ENCODE data around the gene AZU1. TPM values are rescaled to one million over a fixed set of nuclear protein-coding genes. Genes with fewer than 3 reads are reported as not detected.

The AZU1 gene, protein sequence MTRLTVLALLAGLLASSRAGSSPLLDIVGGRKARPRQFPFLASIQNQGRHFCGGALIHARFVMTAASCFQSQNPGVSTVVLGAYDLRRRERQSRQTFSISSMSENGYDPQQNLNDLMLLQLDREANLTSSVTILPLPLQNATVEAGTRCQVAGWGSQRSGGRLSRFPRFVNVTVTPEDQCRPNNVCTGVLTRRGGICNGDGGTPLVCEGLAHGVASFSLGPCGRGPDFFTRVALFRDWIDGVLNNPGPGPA
- total RNA-seq (2014; rRNA removed; shearing (Covaris generic)), result not detected in 2 replicates

GRCh38 chr19:827710-828321 lies at the start of gene AZU1:
AZU1 (plus strand) TSS chr19:827837; CDS start chr19:827847, 10 bp downstream.
- H3K4me1 ChIP-seq (replicated peaks), result peaks cover 11% of the 10 kb centered on the region
- no peaks in the 10 kb centered on the region for H3K36me3 ChIP-seq
- H3K4me3 ChIP-seq, result no peak within 1 kb of the TSS
- H3K27ac ChIP-seq, result no peak within 1 kb of the TSS
- no peak for DNase-seq (ENCODE audit: low read depth in 1 of 2, low spot score in 2 of 2)
- H3K27me3 ChIP-seq (replicated peaks), result no peaks in the 10 kb centered on the region
- H3K9me3 ChIP-seq (replicated peaks), result no peaks in the 10 kb centered on the region

GRCh38 chr19:778910-779653 lies 48.6 kb upstream of the AZU1 start:
- Histone ChIP-seq H3K27me3 (replicated peaks) (no peaks in the 10 kb centered on the region), H3K27ac (peak overlapping the region; percentile 68), H3K4me3 (peak overlapping the region; percentile 12; the same call in 1 of the 2 replicates), H3K4me1 (replicated peaks) (peaks cover 59% of the 10 kb centered on the region), H3K36me3 (peaks cover 19% of the 10 kb centered on the region; the same call in 1 of the 2 replicates), H3K9me3 (replicated peaks) (no peaks in the 10 kb centered on the region)
- peak; percentile 93 to 95 for DNase-seq (ENCODE audit: low read depth in 1 of 2, low spot score in 2 of 2)

DNA sequence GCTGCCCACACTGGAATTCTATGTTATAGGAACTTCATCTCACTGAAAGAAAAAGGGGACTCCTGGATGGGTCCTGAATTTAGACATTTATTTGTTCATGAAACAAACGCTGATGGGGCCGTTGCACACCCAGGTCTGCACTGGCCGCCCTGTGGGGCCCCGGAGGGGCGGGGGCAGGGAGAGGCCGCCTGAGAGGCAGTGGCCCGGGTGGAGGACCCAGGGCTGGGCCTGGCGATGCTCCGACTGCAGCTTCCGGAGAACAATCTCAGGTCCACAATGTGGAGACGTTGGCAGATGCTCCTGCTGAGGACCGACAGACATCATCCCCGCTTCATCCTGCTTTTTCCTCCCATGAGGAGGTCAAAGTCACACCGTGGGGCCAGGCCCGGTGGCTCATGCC lies 46.7 kb upstream of the AZU1 start:
- Histone ChIP-seq H3K36me3 (peaks cover 34% of the 10 kb centered on the region), H3K27ac (peak overlapping the region; percentile 95), H3K9me3 (replicated peaks) (no peaks in the 10 kb centered on the region), H3K27me3 (replicated peaks) (no peaks in the 10 kb centered on the region), H3K4me3 (peak overlapping the region; percentile 47), H3K4me1 (replicated peaks) (peaks cover 67% of the 10 kb centered on the region)
- DNase-seq (ENCODE audit: low read depth in 1 of 2, low spot score in 2 of 2), result peak in 1 of 2 experiments; percentile 51

- peak overlapping the region; percentile 47 for H3K4me3 ChIP-seq
- H3K27ac ChIP-seq, result peak overlapping the region; percentile 95
- H3K27me3 ChIP-seq (replicated peaks), result no peaks in the 10 kb centered on the region
- no peaks in the 10 kb centered on the region for H3K9me3 ChIP-seq (replicated peaks)
- peaks cover 37% of the 10 kb centered on the region for H3K36me3 ChIP-seq
- peaks cover 67% of the 10 kb centered on the region for H3K4me1 ChIP-seq (replicated peaks)
- no peak for DNase-seq (ENCODE audit: low read depth in 1 of 2, low spot score in 2 of 2)
Observed at GRCh38 chr19:781800-782184, 45.8 kb upstream of the AZU1 start.

DNA sequence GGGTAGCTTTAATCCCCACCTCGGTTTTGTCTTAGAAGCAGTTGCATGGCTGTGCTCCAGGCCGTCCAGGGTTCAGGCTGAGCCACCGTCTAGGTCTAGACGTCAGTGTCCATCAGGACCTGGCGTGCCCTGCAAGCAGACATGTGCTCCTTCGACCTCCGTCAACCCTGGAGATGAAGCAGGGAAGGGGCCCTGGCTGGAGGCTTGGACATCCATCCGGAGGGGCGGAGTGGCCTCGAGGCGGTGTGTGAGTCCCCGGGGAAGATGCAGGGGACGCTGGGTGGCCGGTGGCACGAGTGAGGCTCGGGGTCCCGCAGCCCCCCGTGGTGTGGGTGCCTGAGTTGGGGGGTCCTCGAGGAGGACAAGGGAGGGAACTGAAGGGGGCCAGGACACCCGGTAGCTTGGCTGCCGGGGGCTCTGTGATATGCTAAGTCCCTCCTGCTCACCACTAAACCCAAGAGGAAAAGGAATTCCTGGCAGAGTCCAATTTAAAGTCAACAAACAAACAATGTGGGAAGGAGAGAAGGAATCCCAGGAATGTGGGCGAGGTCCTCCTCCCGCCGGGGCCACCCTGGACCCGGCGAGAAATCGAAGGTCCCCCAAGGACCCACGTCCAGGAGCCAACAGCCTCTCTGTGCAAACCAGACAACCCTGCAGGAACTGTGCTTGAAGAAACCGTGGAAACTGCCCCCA lies 45.3 kb upstream of the AZU1 start:
- Histone ChIP-seq H3K27me3 (replicated peaks) (no peaks in the 10 kb centered on the region), H3K36me3 (peaks cover 42% of the 10 kb centered on the region), H3K4me1 (replicated peaks) (peaks cover 70% of the 10 kb centered on the region), H3K4me3 (peak overlapping the region; percentile 47), H3K9me3 (replicated peaks) (no peaks in the 10 kb centered on the region), H3K27ac (peak overlapping the region; percentile 95)
- DNase-seq (ENCODE audit: low read depth in 1 of 2, low spot score in 2 of 2), result peak; percentile 92 to 99

- Histone ChIP-seq H3K36me3 (peaks cover 49% of the 10 kb centered on the region), H3K4me3 (peak overlapping the region; percentile 47), H3K27me3 (replicated peaks) (no peaks in the 10 kb centered on the region), H3K27ac (peak overlapping the region; percentile 95), H3K4me1 (replicated peaks) (peaks cover 74% of the 10 kb centered on the region), H3K9me3 (replicated peaks) (no peaks in the 10 kb centered on the region)
- DNase-seq (ENCODE audit: low read depth in 1 of 2, low spot score in 2 of 2), result peak; percentile 73 to 84
Observed at GRCh38 chr19:782878-783668, 44.6 kb upstream of the AZU1 start.

GRCh38 chr19:784541-784940 lies 43.1 kb upstream of the AZU1 start:
- peak overlapping the region; percentile 95; the same call in 1 of the 2 replicates for H3K27ac ChIP-seq
- no peaks in the 10 kb centered on the region for H3K27me3 ChIP-seq (replicated peaks)
- peak overlapping the region; percentile 47 for H3K4me3 ChIP-seq
- H3K36me3 ChIP-seq, result peaks cover 56% of the 10 kb centered on the region
- DNase-seq (ENCODE audit: low read depth in 1 of 2, low spot score in 2 of 2), result peak in 1 of 2 experiments; percentile 35
- H3K9me3 ChIP-seq (replicated peaks), result no peaks in the 10 kb centered on the region
- peaks cover 74% of the 10 kb centered on the region for H3K4me1 ChIP-seq (replicated peaks)

GRCh38 chr19:787536-787935 lies 40.1 kb upstream of the AZU1 start:
- Histone ChIP-seq H3K27ac (no peak overlapping the region; the same call in 1 of the 2 replicates), H3K9me3 (replicated peaks) (no peaks in the 10 kb centered on the region), H3K4me3 (no peak overlapping the region), H3K27me3 (replicated peaks) (no peaks in the 10 kb centered on the region), H3K4me1 (replicated peaks) (peaks cover 76% of the 10 kb centered on the region), H3K36me3 (peaks cover 64% of the 10 kb centered on the region)
- no peak for DNase-seq (ENCODE audit: low read depth in 1 of 2, low spot score in 2 of 2)

DNA sequence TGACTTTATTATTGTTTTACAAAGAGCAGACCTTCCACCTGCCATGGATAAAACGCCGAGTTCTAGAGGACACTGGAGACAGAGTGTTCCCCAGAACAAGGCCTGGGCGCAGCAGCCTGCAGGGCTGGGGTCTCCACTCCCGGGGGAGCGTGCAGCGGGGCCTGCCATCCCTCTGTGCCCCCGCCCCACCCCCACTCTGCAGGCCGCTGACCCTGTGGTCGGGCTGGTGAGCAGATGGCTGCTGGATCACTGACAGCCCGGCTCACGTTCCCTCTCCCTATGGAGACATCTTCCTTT lies 39.0 kb upstream of the AZU1 start:
- Histone ChIP-seq H3K9me3 (replicated peaks) (no peaks in the 10 kb centered on the region), H3K27me3 (replicated peaks) (no peaks in the 10 kb centered on the region), H3K4me1 (replicated peaks) (peaks cover 71% of the 10 kb centered on the region), H3K36me3 (peaks cover 64% of the 10 kb centered on the region), H3K27ac (peak overlapping the region; percentile 41), H3K4me3 (no peak overlapping the region)
- no peak for DNase-seq (ENCODE audit: low read depth in 1 of 2, low spot score in 2 of 2)

DNA sequence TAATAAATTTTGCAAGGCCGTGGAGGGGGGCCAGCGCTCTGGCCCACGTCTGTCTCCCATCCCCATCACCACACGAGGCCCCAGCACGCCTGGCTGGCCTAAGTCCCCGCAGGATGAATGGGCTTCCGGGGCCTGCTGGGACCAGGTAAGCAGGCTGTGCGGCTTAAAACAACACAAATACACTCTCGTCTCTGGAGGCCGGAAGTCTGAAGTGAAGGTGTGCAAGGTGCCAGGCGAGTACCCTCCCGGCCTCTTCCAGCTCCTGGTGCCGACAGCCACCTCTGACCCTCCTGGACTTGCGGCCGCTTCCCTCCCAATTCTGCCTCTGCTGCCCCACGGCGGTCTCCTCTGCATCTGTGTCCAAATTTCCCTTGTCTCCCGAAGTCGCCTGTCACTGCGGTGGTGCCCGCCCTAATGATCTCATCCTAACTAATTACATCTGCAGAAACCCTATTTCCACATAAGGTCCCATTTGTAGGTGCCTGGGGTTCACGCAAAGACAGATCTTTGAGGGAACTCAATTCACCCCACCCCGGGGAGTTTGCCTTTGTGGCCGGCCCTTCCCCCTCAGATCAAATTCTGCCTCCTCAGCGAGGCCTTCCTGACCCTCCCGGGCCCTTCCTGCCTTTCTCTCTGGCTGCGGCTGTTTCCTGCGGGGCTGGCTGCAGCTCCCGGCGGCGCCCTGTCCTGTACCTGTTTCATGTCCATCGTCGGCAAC lies 38.5 kb upstream of the AZU1 start:
- Histone ChIP-seq H3K27me3 (replicated peaks) (no peaks in the 10 kb centered on the region), H3K9me3 (replicated peaks) (no peaks in the 10 kb centered on the region), H3K27ac (peak overlapping the region; percentile 41), H3K4me3 (no peak overlapping the region; the same call in 1 of the 2 replicates), H3K36me3 (peaks cover 60% of the 10 kb centered on the region), H3K4me1 (replicated peaks) (peaks cover 66% of the 10 kb centered on the region)
- no peak for DNase-seq (ENCODE audit: low read depth in 1 of 2, low spot score in 2 of 2)

GRCh38 chr19:789701-790060 lies 38.0 kb upstream of the AZU1 start:
- H3K36me3 ChIP-seq, result peaks cover 54% of the 10 kb centered on the region
- no peaks in the 10 kb centered on the region for H3K9me3 ChIP-seq (replicated peaks)
- H3K27ac ChIP-seq, result peak overlapping the region; percentile 41
- peaks cover 61% of the 10 kb centered on the region for H3K4me1 ChIP-seq (replicated peaks)
- H3K4me3 ChIP-seq, result no peak overlapping the region
- no peaks in the 10 kb centered on the region for H3K27me3 ChIP-seq (replicated peaks)
- DNase-seq (ENCODE audit: low read depth in 1 of 2, low spot score in 2 of 2), result peak; percentile 98

- Histone ChIP-seq H3K4me1 (replicated peaks) (peaks cover 62% of the 10 kb centered on the region), H3K9me3 (replicated peaks) (no peaks in the 10 kb centered on the region), H3K27me3 (replicated peaks) (no peaks in the 10 kb centered on the region), H3K27ac (no peak overlapping the region), H3K36me3 (peaks cover 44% of the 10 kb centered on the region), H3K4me3 (no peak overlapping the region)
- no peak for DNase-seq (ENCODE audit: low read depth in 1 of 2, low spot score in 2 of 2)
Observed at GRCh38 chr19:791007-791566, 36.5 kb upstream of the AZU1 start.

Measured in SJSA1 (cell line).